ENCODE data around the gene TRIM24. TPM values are rescaled to one million over a fixed set of nuclear protein-coding genes. Genes with fewer than 3 reads are reported as not detected.
A peak's percentile ranks its signal among the peaks of the same experiment; 100 is the strongest.
"Not testable (repeated sequence)": the region's sequence is repeated elsewhere in the genome, so short reads cannot be mapped to it uniquely, and the experiment has no call there.

Gene TRIM24
- total and polyA plus RNA-seq, 2 experiments from 2014 or later, result 47.8 to 63.1 TPM

- Histone ChIP-seq H3K4me3 (no peak overlapping the region), H3K4me1 (ENCODE audit: insufficient read depth) (no peaks in the 10 kb centered on the region), H3K9me3 (ENCODE audit: low read depth) (no peaks in the 10 kb centered on the region), H3K79me2 (peaks cover 27% of the 10 kb centered on the region), H3K36me3 (replicated peaks; ENCODE audit: insufficient read depth, low read depth) (no peaks in the 10 kb centered on the region), H3K4me2 (peak overlapping the region; percentile 70), H3K27ac (no peak overlapping the region), H3K27me3 (no peaks in the 10 kb centered on the region), H2AFZ (peak overlapping the region; percentile 42), H3K9me2 (replicated peaks; ENCODE audit: insufficient read depth) (no peaks in the 10 kb centered on the region), H4K20me1 (ENCODE audit: insufficient read depth, poor library complexity, severe bottlenecking) (peaks cover 7% of the 10 kb centered on the region)
- DNase-seq (ENCODE audit: low spot score), result no peak
- WGBS (ENCODE audit: low lambda C conversion rate, missing lambda C conversion rate), result 59% methylated on average over 18 of the region's 18 CpGs
- TF ChIP-seq EZH2phosphoT487 (IDR thresholded peaks at IDR 0.05; ENCODE audit: low read depth, severe bottlenecking, unreplicated experiment) (no peak), EZH2 (IDR thresholded peaks at IDR 0.05; ENCODE audit: borderline replicate concordance) (no peak), CTCF (IDR thresholded peaks at IDR 0.05; ENCODE audit: poor library complexity) (no peak)
These were observed 1.3 kb upstream of the TRIM24 start for GRCh38 chr7:138458576-138459412.

- Histone ChIP-seq H3K27ac (peak overlapping the region; percentile 7), H3K27me3 (no peaks in the 10 kb centered on the region), H3K4me1 (ENCODE audit: insufficient read depth) (no peaks in the 10 kb centered on the region), H4K20me1 (ENCODE audit: insufficient read depth, poor library complexity, severe bottlenecking) (peaks cover 10% of the 10 kb centered on the region), H3K36me3 (replicated peaks; ENCODE audit: insufficient read depth, low read depth) (no peaks in the 10 kb centered on the region), H3K4me3 (peak overlapping the region; percentile 24), H3K4me2 (peak overlapping the region; percentile 70), H3K79me2 (peaks cover 35% of the 10 kb centered on the region), H2AFZ (peak overlapping the region; percentile 42), H3K9me2 (replicated peaks; ENCODE audit: insufficient read depth) (no peaks in the 10 kb centered on the region), H3K9me3 (ENCODE audit: low read depth) (no peaks in the 10 kb centered on the region)
- peak; percentile 99 for DNase-seq (ENCODE audit: low spot score)
- WGBS (ENCODE audit: low lambda C conversion rate, missing lambda C conversion rate), result 2% methylated on average over 30 of the region's 31 CpGs
- no peak for TF ChIP-seq EZH2 (IDR thresholded peaks at IDR 0.05; ENCODE audit: borderline replicate concordance)
- peak; percentile 12 for TF ChIP-seq CTCF (IDR thresholded peaks at IDR 0.05; ENCODE audit: poor library complexity)
- TF ChIP-seq EZH2phosphoT487 (IDR thresholded peaks at IDR 0.05; ENCODE audit: low read depth, severe bottlenecking, unreplicated experiment), result no peak
These were observed 465 bp upstream of the TRIM24 start for GRCh38 chr7:138459413-138460175.

GRCh38 chr7:138460649-138461607 lies 869 bp downstream of the TRIM24 start:
- Histone ChIP-seq H3K4me2 (peak overlapping the region; percentile 71), H3K36me3 (replicated peaks; ENCODE audit: insufficient read depth, low read depth) (no peaks in the 10 kb centered on the region), H3K27me3 (no peaks in the 10 kb centered on the region), H4K20me1 (ENCODE audit: insufficient read depth, poor library complexity, severe bottlenecking) (peaks cover 17% of the 10 kb centered on the region), H3K79me2 (peaks cover 48% of the 10 kb centered on the region), H3K4me3 (peak overlapping the region; percentile 79), H3K9me3 (ENCODE audit: low read depth) (no peaks in the 10 kb centered on the region), H3K4me1 (ENCODE audit: insufficient read depth) (no peaks in the 10 kb centered on the region), H3K9me2 (replicated peaks; ENCODE audit: insufficient read depth) (no peaks in the 10 kb centered on the region), H2AFZ (peak overlapping the region; percentile 6), H3K27ac (peak overlapping the region; percentile 97)
- DNase-seq (ENCODE audit: low spot score), result peak; percentile 79
- under 1% methylated on average over 53 of the region's 84 CpGs for WGBS (ENCODE audit: low lambda C conversion rate, missing lambda C conversion rate)
- TF ChIP-seq EZH2phosphoT487 (IDR thresholded peaks at IDR 0.05; ENCODE audit: low read depth, severe bottlenecking, unreplicated experiment) (no peak), EZH2 (IDR thresholded peaks at IDR 0.05; ENCODE audit: borderline replicate concordance) (no peak), CTCF (IDR thresholded peaks at IDR 0.05; ENCODE audit: poor library complexity) (no peak)

- not testable (repeated sequence) for H3K27ac ChIP-seq; H3K36me3 ChIP-seq (replicated peaks; ENCODE audit: insufficient read depth, low read depth); H3K4me1 ChIP-seq (ENCODE audit: insufficient read depth); H3K27me3 ChIP-seq; DNase-seq (ENCODE audit: low spot score); H3K9me3 ChIP-seq (ENCODE audit: low read depth); H3K9me2 ChIP-seq (replicated peaks; ENCODE audit: insufficient read depth); H2AFZ ChIP-seq
- Histone ChIP-seq H4K20me1 (ENCODE audit: insufficient read depth, poor library complexity, severe bottlenecking) (peaks cover 36% of the 10 kb centered on the region), H3K4me2 (peak overlapping the region; percentile 72), H3K79me2 (peaks cover 72% of the 10 kb centered on the region), H3K4me3 (peak overlapping the region; percentile 4)
- WGBS (ENCODE audit: low lambda C conversion rate, missing lambda C conversion rate), result 90% methylated on average over 6 of the region's 6 CpGs
These were observed 3.2 kb downstream of the TRIM24 start for GRCh38 chr7:138463291-138463618.

All from hepatocyte (in vitro differentiated cells).